GM23248 (cell line): ENCODE data around the gene GRM7.

ENCODE experiments used
- EZH2 ChIP-seq: fragments of 200-600 bp; sonication (generic); IDR thresholded peaks from 2 replicates; pipeline ENCODE4 v1.6.1; 2018; ENCODE audit warnings: antibody characterized with exemption, mild to moderate bottlenecking; ENCODE audit not compliant: insufficient read depth, poor library complexity, severe bottlenecking
- EZH2phosphoT487 ChIP-seq: fragments of 200-600 bp; sonication (generic); IDR thresholded peaks from 2 replicates; pipeline ENCODE4 v1.6.1; 2018; ENCODE audit warnings: antibody characterized with exemption, moderate library complexity, mild to moderate bottlenecking, low read depth; ENCODE audit not compliant: insufficient read depth

- TF ChIP-seq EZH2phosphoT487 (no peak), EZH2 (no peak)
Observed at GRCh38 chr3:6854184-6854583, 6.7 kb upstream of the GRM7 start.
